ENCODE results near the gene PTPRN2.
"Not testable (repeated sequence)": the region's sequence is repeated elsewhere in the genome, so short reads cannot be mapped to it uniquely, and the experiment has no call there.

The PTPRN2 gene

GRCh38 chr7:157751951-157752673, 835.5 kb downstream of the PTPRN2 start:
- DNase-seq (ENCODE audit: low read depth) = no peak

- no peak for DNase-seq (ENCODE audit: low read depth)
These were observed 836.2 kb downstream of the PTPRN2 start for GRCh38 chr7:157751406-157751805.

GRCh38 chr7:157750291-157750690, 837.3 kb downstream of the PTPRN2 start:
- DNase-seq (ENCODE audit: low read depth) = no peak

- no peak for DNase-seq (ENCODE audit: low read depth)
These were observed 841.6 kb downstream of the PTPRN2 start for GRCh38 chr7:157745721-157746709.

- DNase-seq (ENCODE audit: low read depth) = no peak
These were observed 842.6 kb downstream of the PTPRN2 start for GRCh38 chr7:157744786-157745601.

- no peak for DNase-seq (ENCODE audit: low read depth)
These were observed 843.7 kb downstream of the PTPRN2 start for GRCh38 chr7:157743781-157744525.

GRCh38 chr7:157740251-157740798, 847.3 kb downstream of the PTPRN2 start:
- no peak for DNase-seq (ENCODE audit: low read depth)

GRCh38 chr7:157739650-157740049, 848.0 kb downstream of the PTPRN2 start:
- no peak for DNase-seq (ENCODE audit: low read depth)

GRCh38 chr7:157739031-157739430, 848.6 kb downstream of the PTPRN2 start:
- no peak for DNase-seq (ENCODE audit: low read depth)

- DNase-seq (ENCODE audit: low read depth) = no peak
These were observed 849.6 kb downstream of the PTPRN2 start for GRCh38 chr7:157738066-157738460.

- no peak for DNase-seq (ENCODE audit: low read depth)
These were observed 850.2 kb downstream of the PTPRN2 start for GRCh38 chr7:157737151-157738065.

- DNase-seq (ENCODE audit: low read depth) = no peak
These were observed 851.3 kb downstream of the PTPRN2 start for GRCh38 chr7:157736341-157736740.

- DNase-seq (ENCODE audit: low read depth) = no peak
These were observed 851.8 kb downstream of the PTPRN2 start for GRCh38 chr7:157735826-157736225.

GRCh38 chr7:157734676-157735640, 852.7 kb downstream of the PTPRN2 start:
- no peak for DNase-seq (ENCODE audit: low read depth)

GRCh38 chr7:157733760-157734395, 853.7 kb downstream of the PTPRN2 start:
- DNase-seq (ENCODE audit: low read depth) = not testable (repeated sequence)

GRCh38 chr7:157731126-157731525, 856.5 kb downstream of the PTPRN2 start:
- DNase-seq (ENCODE audit: low read depth) = no peak

GRCh38 chr7:157730614-157731013, 857.0 kb downstream of the PTPRN2 start:
- no peak for DNase-seq (ENCODE audit: low read depth)

GRCh38 chr7:157729566-157729965, 858.1 kb downstream of the PTPRN2 start:
- DNase-seq (ENCODE audit: low read depth) = no peak

Data from HS-5 (cell line).